ENCODE data around the gene NPLOC4. TPM values are rescaled to one million over a fixed set of nuclear protein-coding genes. Genes with fewer than 3 reads are reported as not detected.

The NPLOC4 gene
- total and polyA plus RNA-seq, 9 donors = 24.4 to 84.8 (median 56.3) TPM

GRCh38 chr17:81659038-81659437 is 22.1 kb upstream of the NPLOC4 start:
- no peak overlapping the region for H3K4me3 ChIP-seq
- TF ChIP-seq, protein P1, sequence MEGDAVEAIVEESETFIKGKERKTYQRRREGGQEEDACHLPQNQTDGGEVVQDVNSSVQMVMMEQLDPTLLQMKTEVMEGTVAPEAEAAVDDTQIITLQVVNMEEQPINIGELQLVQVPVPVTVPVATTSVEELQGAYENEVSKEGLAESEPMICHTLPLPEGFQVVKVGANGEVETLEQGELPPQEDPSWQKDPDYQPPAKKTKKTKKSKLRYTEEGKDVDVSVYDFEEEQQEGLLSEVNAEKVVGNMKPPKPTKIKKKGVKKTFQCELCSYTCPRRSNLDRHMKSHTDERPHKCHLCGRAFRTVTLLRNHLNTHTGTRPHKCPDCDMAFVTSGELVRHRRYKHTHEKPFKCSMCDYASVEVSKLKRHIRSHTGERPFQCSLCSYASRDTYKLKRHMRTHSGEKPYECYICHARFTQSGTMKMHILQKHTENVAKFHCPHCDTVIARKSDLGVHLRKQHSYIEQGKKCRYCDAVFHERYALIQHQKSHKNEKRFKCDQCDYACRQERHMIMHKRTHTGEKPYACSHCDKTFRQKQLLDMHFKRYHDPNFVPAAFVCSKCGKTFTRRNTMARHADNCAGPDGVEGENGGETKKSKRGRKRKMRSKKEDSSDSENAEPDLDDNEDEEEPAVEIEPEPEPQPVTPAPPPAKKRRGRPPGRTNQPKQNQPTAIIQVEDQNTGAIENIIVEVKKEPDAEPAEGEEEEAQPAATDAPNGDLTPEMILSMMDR (IDR thresholded peaks at IDR 0.05) = no peak
- no peak for TF ChIP-seq POLR2A (IDR thresholded peaks at IDR 0.05)
- no peak for TF ChIP-seq EP300 (IDR thresholded peaks at IDR 0.05)
- no peaks in the 10 kb centered on the region for H3K4me1 ChIP-seq (ENCODE audit: insufficient read depth)
- no peak for DNase-seq
- no peak overlapping the region for H3K27ac ChIP-seq
- H3K36me3 ChIP-seq = no peaks in the 10 kb centered on the region
- no peaks in the 10 kb centered on the region for H3K27me3 ChIP-seq
- WGBS, 3 donors = 83 to 85% (median 83%) methylated on average over 5 of the region's 5 CpGs
- intact Hi-C loops (cut with DNase I) = no loop called here
- no peaks in the 10 kb centered on the region for H3K9me3 ChIP-seq

DNA sequence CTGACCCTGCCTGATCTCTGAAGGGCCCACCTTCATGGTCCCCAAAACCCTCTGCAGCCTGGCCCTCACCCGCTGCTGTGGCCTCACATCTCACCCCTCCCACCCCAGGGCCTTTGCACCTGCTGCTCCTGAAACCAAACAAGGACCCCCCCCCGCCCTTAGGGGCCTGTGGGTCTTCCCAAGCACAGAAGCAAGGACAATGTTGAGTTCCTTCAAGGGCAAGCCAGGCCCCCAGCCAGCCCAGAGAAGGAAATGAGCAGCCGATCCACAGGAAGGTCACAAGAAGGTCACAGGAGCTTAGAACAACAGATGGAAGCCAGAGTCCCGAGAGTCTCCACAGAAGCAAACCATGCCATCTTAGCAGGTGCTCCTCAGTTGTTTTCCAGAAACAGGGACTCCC is 19.9 kb upstream of the NPLOC4 start:
- Histone ChIP-seq H3K9me3 (no peaks in the 10 kb centered on the region), H3K27me3 (no peaks in the 10 kb centered on the region), H3K36me3 (no peaks in the 10 kb centered on the region), H3K4me3 (no peak overlapping the region), H3K27ac (no peak overlapping the region), H3K4me1 (ENCODE audit: insufficient read depth) (no peaks in the 10 kb centered on the region)
- no peak for DNase-seq
- intact Hi-C loops (cut with DNase I) = no loop called here
- no peak for TF ChIP-seq POLR2A (IDR thresholded peaks at IDR 0.05)
- 47 to 59% (median 48%) methylated on average over 4 of the region's 4 CpGs for WGBS, 3 donors

DNA sequence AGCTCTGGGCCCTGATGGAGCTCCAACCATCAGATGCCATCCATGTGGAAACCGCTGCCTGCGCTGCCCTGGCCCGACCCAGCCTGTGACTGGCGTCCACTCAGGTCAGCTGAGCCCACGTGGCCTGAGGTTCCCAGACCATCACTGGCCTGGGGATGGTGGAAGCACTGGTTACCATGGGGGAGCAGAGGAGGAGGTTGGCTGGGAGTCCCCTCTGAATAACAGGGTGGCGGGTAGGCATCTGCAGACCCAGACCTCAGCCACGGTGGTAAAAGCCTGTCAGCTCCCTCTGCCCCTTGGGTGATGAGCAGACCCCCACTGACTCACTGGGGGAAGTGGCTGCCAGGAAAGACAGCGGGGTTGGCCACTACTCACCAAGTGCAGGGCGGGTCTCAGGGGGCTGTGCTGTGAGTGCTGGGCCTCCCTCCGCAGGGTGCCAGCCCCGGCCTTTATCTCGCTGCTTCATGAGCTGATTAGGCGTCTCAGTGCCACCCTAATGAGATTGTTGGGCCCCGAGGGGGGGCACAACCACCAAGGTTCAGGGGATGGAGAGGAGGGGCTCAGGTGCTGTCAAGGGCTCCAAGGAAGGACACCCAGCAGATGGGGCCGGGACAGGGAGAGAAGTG is 19.3 kb upstream of the NPLOC4 start, which contains the start of gene PDE6G:
Gene PDE6G, minus strand, starts transcription at position 425 of the 626 bp plus-strand sequence. CDS start 3,237 bp downstream, outside the sequence.
- TF ChIP-seq POLR2A (IDR thresholded peaks at IDR 0.05) (no peak), EP300 (IDR thresholded peaks at IDR 0.05) (no peak)
- TF ChIP-seq, protein P1 (IDR thresholded peaks at IDR 0.05) = no peak
- 78 to 82% (median 81%) methylated on average over 15 of the region's 15 CpGs for WGBS, 3 donors
- Histone ChIP-seq H3K9me3 (no peaks in the 10 kb centered on the region), H3K27me3 (no peaks in the 10 kb centered on the region), H3K36me3 (no peaks in the 10 kb centered on the region), H3K27ac (no peak within 1 kb of the TSS), H3K4me3 (no peak within 1 kb of the TSS), H3K4me1 (ENCODE audit: insufficient read depth) (no peaks in the 10 kb centered on the region)
- no peak for DNase-seq
- intact Hi-C loops (cut with DNase I) = no loop called here

DNA sequence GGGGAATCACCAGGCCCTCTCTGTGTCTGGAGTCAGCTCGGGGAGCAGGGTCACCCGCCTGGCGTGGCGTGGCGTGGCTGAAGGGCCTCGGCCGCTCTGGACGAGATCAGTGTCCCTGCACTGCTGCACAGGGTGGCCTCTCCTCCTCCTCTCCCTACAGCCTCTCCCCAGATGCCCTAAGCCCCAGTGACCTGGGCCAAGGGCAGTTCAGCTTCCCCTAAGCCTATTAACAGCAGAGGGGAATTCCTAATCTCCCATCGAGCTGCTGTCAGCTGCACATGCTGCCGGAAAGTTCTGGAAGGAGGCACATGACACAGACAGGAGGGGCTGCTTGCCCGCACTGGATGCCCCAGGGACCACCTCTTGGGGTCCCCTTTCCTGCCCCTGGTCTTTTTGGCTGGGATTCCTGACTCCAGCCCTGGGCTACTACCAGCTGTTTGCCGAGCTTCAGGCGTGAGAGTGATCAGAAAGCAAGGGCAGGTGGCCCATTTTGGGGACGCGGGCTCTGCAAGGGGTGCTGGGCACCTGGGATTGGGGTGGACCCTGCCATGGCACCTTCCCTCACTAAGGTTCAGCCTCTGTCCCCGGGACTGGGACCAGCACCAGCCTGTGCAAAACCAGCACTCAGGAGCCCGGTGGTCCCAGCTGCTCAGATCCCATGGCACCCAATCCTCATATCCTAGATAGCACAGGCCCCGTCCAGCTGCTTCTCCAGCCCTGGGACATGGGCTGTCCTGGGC is 18.6 kb upstream of the NPLOC4 start:
- Histone ChIP-seq H3K27ac (no peak overlapping the region), H3K4me3 (no peak overlapping the region), H3K4me1 (ENCODE audit: insufficient read depth) (no peaks in the 10 kb centered on the region), H3K27me3 (no peaks in the 10 kb centered on the region), H3K36me3 (no peaks in the 10 kb centered on the region), H3K9me3 (no peaks in the 10 kb centered on the region)
- intact Hi-C loops (cut with DNase I) = no loop called here
- TF ChIP-seq POLR2A (IDR thresholded peaks at IDR 0.05) (no peak), EP300 (IDR thresholded peaks at IDR 0.05) (no peak)
- TF ChIP-seq, protein P1 (IDR thresholded peaks at IDR 0.05) = no peak
- 66 to 74% (median 68%) methylated on average over 17 to 18 of the region's 18 CpGs for WGBS, 3 donors
- DNase-seq = no peak
